ENCODE data around the gene TFF3.

TFF3 gene

DNA sequence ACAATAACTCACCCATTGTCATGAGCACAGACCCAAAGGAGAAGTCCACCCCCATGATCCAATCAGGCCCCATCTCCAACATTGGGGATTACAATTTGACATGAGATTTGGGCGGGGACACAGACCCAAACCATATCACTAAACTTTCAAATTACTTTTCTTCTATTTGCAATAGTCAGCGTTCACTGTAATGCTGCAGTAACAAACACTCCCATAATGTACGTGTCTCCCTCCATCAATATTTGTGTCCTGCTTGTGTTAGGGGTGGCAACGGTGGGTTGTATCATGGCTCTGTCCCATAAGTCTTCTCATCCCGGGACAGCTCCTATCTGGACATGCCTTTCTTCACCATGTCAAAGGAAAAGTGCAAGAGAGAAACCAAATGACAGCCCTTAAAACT, 26.2 kb downstream of the TFF3 start:
- no peak for DNase-seq

DNA sequence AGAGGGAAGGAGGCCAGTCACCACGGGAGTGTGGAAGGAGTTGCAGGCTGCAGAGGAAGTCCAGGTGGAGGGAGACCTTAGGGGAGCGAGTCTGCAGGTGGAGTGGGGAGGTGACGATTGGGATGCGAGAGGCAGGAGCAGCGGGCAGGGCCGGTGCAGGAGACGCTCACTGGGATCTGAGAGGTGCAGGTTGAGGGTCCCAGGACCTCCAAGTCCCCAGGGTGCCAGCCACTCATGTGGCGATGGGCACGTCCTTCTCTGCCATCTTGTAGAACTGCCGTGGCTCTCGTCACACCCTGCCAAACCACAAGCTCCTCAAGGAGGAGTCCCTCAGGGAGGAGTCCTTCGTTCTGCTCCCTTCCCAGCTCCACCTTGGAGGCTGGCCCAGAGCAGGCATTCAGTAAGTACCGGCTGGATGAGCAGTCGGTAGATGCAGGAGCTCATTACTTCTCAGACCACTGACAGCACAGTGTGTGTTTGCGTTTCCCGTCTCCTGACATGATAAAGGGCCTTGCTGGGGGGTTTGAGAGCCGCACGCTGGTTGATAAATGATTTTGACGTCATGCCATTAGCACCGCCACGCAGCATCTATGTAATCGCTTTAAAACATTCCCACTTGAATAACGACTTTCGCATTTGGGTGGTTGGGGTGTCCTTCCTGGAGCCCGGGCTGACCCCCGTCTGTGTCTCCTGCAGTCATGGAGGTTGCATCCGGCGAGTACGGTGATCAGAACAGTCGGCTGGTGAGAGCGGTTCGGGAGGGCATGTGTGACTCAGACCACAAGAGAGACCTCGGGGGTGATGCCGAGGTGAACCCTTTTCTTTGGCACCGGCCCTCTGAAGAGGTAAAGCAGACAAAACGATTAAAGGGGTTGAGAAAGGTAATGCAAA, 27.8 kb downstream of the TFF3 start:
- DNase-seq = no peak

DNA sequence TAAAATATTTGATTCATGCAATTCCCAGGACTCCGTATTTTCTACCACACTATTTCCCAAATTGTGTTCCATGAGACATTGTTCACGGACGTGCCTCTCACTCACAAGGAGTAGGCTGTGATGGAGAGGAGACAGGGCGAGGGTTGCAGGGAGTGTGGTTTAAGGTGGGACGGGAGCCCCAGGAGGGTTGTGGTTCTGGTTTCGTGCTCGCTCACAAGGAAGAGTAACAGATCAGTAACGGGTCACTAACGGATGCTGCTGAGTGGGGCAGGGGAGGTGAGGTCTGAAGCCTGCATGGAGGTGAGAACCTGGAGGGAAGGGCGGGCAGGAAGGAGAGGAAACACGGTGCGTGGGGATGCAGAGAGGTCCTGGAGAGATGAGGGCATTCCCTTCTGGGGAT, 28.8 kb downstream of the TFF3 start:
- DNase-seq = no peak

DNA sequence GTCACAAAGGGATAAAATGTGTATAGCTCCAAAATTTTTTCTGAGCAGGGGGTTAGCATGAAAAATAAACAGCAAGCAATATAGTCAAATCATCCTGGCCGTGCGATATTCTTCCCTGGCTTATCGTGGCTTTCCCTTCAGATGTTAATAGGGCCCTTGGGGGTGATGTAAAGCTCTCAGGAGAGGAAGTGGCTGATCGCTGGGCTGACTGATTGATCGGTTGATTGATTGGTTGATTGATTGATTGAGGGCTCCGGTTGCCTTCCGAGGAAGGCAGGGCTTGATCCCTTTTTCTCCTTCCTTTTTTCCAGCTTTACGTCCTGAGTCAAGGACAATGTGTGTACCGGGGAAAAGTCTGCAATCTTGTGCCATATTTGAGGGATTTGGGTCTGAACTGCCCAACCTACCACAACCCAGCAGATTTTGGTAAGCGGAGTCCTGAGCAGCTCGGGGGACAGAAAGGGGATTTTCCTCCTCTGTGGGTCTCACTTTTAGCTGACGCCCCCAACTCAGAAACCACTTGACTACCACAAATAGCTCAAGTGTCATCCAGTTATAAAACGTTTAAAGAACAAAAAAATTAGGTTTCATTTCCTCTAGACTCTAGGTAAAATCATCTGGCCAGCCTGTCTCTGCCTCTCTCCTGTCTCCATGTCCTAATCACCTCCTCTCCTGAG, 29.5 kb downstream of the TFF3 start:
- no peak for DNase-seq

DNA sequence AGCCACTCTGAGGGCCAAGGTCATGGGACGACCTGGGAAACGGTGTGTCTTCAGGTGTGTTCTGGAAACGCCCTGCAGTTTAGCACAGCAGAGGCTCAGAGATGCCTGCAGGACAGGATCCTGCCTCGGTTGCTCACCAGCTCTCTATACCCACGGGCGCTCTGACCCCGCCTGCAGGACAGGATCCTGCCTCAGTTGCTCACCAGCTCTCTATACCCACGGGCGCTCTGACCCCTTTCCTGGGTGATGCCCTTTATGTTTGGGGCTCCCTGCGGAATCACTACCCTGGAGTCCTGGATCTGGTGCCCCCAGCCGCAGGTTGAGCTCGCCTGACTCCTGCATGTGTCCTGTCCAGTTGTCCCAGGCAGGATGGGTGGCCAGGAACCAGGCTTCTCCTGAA, 32.5 kb downstream of the TFF3 start:
- DNase-seq = no peak

DNA sequence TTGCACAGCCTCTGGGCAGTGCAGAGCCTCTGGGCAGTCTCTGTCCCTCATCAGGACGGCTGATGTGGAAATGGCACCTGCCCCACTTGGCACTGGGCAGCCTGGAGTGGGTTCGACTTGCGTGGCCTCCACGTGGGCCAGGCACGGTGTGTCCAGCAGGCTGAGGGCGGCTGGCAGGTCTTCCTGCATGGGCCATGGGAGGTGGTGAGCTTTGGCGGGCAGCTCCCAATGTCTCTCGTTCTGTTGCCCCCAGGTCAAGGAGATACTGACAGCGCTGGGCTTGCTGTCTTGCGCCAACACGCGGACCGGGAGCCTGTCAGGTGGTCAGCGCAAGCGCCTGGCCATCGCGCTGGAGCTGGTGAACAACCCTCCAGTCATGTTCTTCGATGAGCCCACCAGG, 33.2 kb downstream of the TFF3 start:
- DNase-seq = no peak

DNA sequence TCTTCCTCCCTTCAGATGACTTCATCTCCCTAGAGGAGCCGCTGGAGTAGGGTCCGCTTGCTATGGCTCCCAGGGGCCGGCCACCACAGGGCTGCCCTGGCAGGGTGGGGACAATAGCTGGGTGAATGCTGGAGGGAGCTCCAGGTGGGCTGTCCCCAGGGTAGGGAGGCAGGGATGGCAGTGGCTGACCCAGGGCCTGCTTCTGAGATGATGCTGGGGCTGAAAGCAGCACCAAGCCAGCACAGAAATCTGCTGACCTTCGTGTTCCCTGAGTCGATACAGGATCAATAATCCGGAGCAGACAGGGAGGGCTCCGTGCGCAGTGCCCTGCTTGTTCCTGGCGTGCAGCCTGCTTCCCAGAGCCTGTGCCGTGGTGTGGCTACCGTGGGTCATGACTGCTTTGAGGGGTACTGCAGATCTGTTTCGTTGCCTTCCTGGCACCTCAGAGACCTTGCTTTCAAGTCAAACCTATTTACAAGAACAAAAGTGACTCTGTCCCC, 34.0 kb downstream of the TFF3 start:
- no peak for DNase-seq

DNA sequence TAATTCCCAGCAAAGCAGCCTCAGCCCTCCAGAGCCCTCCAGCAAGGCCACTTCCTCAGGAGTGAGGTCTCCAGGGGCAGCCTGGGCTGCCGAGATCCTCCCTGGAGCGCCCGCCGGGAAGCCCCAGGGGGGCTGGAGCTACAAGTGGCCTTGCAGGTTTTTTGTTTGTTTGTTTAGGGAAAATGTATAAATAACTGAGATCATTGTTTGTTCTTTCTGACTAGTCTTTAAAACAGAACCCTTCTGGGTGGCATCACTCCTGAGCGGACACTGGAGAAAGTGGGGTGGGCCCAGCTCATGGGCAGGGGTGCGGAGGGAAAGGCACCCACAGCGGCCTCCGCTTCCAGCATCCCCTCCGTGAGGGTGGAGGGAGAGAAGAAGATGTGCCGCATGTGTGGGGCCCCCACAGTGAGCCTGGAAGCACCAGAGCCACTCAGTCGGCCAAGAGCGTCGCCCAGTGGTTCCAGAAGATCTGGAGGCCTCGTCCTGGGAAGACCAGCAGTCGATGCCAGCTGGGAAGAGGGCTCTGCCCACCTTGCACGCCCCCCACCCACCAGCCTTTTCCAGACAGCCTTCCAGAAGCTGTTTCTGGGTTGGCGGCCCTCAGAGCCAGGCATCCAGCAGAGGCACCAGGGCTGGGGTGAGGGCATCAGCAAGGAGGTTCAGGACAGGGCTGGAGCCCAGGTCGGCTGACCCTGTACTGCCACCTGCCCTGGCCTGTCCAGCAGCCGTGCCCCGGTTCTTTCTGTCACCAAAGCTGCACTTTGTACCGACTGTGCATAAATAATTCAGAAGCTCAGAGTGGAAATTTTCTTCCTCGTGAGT, 34.6 kb downstream of the TFF3 start:
- no peak for DNase-seq

DNA sequence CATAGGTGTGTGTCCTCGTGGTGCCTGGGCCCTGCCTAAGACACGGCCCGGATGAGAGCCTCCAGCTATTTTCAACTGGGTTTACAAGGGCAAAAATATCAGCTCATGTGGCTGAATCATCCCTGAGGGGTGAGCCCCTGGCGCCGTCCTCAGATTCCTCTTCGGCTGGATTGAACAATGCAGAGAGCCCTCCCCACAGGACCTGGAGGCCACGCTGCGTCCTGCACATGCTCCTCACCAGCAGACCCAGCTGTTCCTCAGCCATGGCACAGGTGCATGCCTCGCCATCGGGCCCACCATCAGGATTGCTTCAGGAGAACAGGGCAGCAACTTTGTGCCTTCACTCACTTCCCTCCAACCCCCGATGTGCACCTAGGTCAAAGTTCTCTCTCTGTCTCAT, 35.3 kb downstream of the TFF3 start:
- DNase-seq = no peak

DNA sequence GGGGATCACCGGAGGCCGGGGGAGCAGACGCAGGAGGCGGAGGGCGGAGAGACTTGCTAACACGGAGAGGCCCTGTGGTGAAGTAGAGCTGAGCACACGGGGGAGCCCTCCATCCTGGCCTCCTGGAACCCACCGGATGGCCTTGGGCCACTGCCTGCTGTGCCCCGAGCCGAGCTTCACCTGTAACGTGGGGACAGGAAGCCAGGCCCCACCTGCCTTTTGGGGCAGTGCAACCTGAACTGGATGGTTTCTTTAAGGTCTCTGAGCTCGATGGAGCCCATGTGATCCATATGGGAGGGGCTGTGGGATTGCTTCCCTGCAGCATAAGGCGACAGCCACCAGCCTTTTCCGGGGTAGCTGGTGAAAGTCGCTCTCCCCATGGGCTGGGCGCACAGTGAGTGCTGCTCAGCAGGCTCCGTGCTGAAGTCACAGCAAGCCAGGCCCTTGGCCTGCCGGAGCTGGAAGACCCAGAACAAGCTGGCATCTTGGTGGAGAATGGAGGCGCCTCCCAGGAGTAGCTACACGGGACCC, 35.8 kb downstream of the TFF3 start:
- DNase-seq = no peak

DNA sequence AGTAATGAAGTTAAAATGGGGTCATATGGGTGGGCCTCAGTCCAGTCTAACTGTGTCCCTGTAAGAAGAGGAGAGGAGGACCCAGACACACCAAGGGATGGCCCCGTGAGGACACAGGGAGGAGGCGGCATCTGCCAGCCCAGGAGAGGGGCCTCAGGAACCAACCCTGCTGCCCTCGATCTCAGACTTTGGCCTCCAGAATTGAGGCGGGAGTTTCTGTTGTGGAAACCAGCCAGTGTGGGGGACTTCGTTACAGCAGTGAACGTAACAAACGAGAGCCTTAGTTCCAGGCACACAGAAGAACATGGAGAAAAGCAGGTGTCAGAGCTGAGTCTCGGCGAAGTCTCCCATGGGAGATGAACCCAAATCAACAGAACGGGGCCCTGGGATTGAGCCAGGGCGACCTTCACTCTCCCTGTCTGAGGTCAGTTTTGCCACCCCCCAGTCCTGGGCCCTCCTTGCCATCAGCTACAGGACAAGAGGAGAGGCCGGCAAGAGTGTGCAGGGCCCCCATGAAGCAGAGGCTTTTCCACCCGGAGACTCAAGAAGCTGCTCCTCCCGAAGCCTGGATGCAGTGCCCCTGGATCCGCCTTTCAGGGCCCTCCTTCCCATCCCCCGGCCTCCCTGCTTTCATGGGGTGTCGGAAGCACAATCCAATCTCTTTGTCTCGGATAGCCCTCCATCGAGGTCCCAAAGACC, 36.6 kb downstream of the TFF3 start:
- no peak for DNase-seq

DNA sequence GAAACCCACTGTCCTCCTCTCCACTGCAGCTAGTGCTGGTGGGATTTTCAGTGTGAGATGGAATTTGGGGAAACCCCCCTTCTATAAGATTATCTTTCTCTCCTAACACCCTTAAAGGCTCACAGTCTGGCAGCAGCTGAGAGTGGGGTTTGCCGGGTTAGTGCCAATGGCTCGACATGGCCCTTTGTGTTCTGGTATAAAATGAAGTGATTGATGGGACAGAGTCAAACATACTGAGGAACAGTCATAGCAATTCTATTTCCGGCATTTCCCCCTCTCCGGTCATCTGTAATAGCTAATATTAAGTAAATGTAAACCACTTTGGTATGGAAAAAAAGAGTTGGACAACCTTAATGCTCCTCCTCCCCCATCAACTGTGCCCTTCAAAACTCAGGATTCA, 37.6 kb downstream of the TFF3 start:
- DNase-seq = no peak

DNA sequence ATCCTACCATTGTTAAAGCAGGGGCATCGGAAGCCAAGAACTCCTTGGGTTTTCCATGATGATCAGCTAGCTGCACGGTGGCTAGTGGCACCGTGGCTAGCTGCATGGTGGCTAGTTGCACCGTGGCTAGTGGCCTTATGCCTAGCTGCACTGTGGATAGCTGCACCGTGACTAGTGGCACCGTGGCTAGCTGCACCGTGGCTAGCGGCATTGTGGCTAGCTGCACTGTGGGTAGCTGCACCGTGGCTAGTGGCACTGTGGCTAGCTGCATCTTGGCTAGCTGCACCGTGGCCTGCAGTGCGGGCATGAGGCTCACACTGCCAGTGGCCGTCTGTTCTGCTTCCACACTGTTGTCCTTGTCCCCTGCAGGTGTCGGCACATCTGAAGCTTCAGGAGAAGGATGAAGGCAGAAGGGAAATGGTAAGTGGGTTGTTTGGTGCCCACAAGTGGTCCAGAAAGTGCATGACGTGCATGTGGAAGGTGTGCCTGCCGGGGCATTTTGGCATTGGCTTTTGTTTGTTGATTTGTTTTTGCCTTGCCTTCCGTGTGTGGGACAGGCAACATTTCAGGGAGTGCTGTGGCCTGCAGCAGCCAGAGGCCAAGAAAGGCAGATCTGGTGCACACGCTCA, 38.6 kb downstream of the TFF3 start:
- DNase-seq = no peak

DNA sequence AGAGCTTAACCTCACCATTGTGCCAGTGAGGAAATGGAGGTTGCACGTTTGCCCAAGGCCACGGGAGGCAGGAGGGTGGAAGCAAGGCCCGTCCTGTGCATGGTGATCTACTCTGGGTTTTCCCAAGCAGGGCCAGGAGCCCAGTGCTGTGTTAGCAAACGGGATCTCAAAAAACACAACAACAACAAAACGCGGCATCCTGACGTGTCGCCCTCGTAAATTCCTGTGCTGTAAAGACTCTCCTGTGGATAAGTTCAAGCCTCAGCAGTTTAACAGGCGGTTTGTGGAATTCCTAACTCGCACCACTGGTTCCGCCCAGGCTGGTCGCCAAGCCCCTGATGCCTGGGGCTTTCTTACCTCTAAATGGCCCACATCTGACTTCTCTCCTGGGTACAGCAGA, 39.1 kb downstream of the TFF3 start:
- no peak for DNase-seq

DNA sequence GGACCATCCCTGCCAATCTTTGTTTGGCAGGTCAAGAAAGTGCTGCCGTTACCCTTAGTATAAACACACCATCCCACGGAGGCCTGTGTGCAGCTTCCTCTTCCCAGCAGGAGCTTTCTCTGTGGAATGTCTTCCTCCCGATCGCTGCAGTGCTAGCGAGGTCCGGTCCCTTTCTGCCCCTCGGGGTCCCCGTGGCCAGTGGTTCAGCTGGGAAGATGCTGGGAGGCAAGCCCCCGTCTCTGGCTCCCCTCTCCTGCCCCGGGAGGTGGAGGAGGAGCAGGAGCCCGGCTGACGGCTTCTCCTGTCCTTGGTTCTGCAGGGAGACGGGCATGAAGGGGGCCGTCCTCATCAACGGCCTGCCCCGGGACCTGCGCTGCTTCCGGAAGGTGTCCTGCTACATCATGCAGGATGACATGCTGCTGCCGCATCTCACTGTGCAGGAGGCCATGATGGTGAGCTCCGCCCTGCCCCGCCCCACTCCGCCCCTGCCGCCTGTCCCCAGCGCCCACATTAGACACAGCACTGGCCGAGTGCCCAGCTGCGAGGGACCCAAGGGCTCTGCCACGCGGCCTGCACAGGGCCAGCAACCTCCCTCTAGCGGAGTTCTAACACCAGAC, 42.1 kb downstream of the TFF3 start:
- no peak for DNase-seq

DNA sequence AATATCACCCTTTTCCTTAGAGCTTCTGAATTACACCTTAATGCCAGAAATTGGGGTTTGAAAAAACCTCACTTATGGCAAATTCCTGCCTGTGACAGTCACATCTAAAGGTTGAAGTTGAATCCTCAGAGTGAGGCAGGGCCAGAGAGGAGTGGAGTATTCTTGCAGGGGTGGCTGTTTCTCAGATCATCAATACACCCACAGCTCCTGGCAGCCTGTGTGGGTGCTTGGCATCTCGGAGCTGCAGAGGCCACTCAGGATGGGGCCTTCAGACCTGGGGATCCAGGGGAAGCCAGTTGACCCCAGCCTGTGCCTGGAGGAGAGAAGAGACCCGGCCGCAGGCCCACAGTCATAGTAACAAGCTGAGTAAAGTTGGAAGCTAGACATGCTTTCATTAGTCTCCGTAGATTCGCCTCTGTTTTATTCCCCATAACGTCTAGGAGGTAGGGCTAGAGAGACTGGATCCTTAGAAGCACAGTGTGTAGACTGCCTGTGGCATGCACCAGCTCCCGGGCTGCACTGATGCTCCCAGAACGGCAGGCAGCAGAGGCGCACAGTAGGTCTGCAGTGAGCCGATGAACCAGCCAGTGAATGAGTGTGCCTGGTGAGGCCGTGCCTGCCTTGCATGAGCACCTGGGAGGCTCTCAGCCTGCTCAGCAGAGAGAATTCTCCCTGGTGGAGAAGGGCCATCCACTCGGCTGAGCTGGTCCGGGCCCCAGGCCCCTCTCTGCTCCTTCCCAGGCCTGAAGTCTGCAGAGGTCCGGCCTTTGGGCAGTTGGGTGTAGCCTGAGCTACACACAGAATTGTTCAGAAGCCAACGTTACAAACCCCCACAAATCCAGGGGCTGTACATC, 42.9 kb downstream of the TFF3 start:
- no peak for DNase-seq

DNA sequence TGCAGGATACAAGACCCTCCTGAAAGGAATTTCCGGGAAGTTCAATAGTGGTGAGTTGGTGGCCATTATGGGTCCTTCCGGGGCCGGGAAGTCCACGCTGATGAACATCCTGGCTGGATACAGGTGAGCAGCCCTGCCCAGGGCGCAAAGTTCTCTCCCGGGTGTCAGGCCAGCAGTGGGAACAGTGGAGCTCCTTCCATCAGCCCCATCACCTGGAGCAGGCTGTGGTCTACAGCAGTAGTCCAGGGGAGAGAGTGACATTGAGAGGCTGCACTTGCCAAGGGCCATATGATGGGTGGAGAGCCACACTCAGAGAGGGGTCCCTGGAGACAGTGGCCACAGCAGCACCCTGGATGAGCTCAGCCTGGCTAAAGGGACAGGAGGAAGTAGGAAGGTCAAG, 44.1 kb downstream of the TFF3 start:
- no peak for DNase-seq

DNA sequence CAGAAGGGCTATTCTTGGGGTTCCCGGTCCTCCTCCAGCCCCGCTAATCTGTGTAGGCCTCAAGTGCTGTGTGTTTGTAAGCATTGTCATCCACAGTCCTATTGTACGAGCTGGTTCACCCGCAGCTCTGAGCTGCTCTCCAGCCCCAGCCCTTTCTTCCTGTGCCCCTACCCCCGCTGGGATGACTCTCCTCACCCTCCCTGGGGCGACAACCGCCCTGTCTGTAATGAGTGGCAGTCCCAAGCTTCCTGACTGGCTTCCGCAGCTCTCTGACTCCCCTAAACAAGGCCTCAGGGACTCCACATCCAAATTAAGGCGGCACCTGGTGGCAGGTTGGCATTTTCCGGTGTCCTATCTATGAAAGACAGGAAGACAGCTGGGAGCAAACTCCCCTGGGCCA, 45.8 kb downstream of the TFF3 start:
- DNase-seq = no peak

DNA sequence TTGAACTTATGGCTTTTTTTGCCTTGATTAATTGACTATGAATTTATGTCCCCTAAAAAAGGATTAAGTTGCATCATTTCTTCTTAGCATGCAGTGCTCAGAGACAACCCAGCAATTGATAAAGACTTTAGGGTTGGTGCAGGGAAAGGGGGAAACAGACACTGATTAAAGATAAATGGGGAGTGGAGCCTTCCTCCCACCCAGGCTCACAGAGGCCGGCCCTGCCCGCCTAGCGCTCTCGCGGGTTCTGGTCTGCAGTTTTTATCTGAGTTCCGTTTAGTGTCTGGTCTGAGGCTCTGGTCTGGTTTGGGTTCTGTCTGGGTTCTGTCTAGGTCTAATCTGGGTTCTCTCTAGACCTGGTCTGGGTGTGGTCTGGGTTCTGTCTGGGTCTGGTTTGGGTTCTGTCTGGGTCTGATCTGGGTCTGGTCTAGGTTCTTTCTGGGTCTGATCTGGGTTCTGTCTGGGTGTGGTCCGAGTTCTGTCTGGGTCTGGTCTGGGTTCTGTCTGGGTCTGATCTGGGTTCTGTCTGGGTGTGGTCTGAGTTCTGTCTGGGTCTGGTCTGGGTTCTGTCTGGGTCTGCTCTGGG, 48.1 kb downstream of the TFF3 start:
- no peak for DNase-seq

DNA sequence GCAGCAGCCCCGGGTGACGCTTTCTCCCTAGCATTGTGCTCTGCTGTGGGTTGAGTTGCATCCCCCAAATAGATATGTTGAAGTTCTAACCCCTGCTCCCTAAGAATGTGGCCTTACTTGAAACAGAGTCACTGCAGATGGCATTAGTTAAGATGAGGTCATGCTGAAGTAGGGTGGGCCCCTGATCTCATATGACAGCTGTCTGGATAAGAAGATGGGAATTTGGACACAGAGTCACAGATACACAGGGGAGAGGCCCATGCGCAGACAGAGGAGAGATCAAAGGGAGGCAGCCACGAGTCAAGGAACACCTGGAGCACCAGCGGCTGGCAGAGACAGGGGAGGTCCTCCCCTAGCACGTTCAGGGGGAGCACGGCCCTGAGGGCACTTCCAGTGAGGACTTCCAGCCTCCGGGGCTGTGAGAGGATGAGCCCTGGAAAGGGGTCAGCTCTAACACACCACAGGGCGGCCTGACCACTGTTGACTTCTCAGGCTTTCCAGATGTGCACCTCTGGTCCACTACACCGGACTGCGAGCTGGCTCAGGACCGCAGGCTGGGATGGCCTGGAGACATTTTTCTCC, 49.9 kb downstream of the TFF3 start:
- no peak for DNase-seq
